ENCODE data around the gene CYB5RL.
A peak's percentile ranks its signal among the peaks of the same experiment; 100 is the strongest.

CYB5RL gene

DNA sequence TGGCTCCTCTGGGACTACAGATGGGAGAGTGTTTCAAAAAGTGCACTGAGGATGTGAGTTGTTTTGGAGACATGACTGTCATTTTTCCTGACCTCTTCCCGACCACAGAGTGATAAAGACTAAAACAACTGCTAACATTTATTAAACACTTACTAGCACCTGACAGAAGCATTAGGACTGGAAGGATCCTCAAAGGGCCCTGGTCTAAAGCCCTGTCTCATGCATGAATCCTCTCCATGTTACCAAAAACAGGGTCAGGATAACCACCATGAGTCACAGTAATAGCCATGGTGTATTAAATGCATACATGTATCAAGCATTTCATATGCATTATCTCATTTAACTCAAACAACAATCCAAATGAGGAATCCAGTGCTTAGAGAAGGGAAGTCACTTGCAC is 11.5 kb downstream of the CYB5RL start:
- no peaks in the 10 kb centered on the region for H3K4me1 ChIP-seq (ENCODE audit: control insufficient read depth, insufficient read depth, low read length, poor library complexity, severe bottlenecking)
- H3K36me3 ChIP-seq (ENCODE audit: control insufficient read depth, insufficient read depth, low read length), result no peaks in the 10 kb centered on the region
- no CpG with 5 or more reads among the region's 1 CpG for WGBS, 2 experiments (ENCODE audit: insufficient coverage in 2 of 2)
- H3K4me3 ChIP-seq (ENCODE audit: extremely low read depth, insufficient read depth, low read length, poor library complexity, severe bottlenecking), result no peak overlapping the region
- no peaks in the 10 kb centered on the region for H3K9me3 ChIP-seq (ENCODE audit: control insufficient read depth, low read length)
- H3K27ac ChIP-seq (ENCODE audit: low read depth, low read length, severe bottlenecking), result no peak overlapping the region

DNA sequence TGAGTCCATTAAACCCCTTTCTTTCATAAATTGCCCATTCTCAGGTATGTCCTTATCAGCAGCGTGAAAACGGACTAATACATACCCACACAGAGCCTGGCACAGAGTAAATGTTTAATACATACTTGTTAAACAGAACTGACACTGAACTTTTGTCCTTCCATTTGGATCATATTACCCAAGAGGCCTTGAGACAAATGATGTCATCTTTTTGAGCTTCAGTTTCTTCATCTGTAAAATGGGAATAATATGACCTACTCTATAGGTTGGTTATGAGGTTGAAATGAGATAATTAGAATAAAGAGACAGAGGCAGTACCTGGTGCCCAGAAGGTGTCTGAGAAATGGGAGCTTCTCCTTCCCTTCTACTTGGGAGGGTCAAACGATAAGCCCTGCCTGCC is 13.8 kb downstream of the CYB5RL start:
- H3K4me3 ChIP-seq (ENCODE audit: extremely low read depth, insufficient read depth, low read length, poor library complexity, severe bottlenecking), result no peak overlapping the region
- H3K36me3 ChIP-seq (ENCODE audit: control insufficient read depth, insufficient read depth, low read length), result no peaks in the 10 kb centered on the region
- no peak overlapping the region for H3K27ac ChIP-seq (ENCODE audit: low read depth, low read length, severe bottlenecking)
- 80 to 100% methylated on average over 1 to 3 of the region's 3 CpGs for WGBS, 2 experiments (ENCODE audit: insufficient coverage in 2 of 2)
- no peaks in the 10 kb centered on the region for H3K4me1 ChIP-seq (ENCODE audit: control insufficient read depth, insufficient read depth, low read length, poor library complexity, severe bottlenecking)
- H3K9me3 ChIP-seq (ENCODE audit: control insufficient read depth, low read length), result no peaks in the 10 kb centered on the region

- no peak overlapping the region for H3K27ac ChIP-seq (ENCODE audit: low read depth, low read length, severe bottlenecking)
- H3K4me1 ChIP-seq (ENCODE audit: control insufficient read depth, insufficient read depth, low read length, poor library complexity, severe bottlenecking), result no peaks in the 10 kb centered on the region
- no peak overlapping the region for H3K4me3 ChIP-seq (ENCODE audit: extremely low read depth, insufficient read depth, low read length, poor library complexity, severe bottlenecking)
- WGBS, 2 experiments (ENCODE audit: insufficient coverage in 2 of 2), result 80 to 82% methylated on average over 3 of the region's 5 CpGs
- H3K36me3 ChIP-seq (ENCODE audit: control insufficient read depth, insufficient read depth, low read length), result no peaks in the 10 kb centered on the region
- no peaks in the 10 kb centered on the region for H3K9me3 ChIP-seq (ENCODE audit: control insufficient read depth, low read length)
These were observed 19.0 kb downstream of the CYB5RL start for GRCh38 chr1:54180701-54181360.

GRCh38 chr1:54178296-54179070 is 21.3 kb downstream of the CYB5RL start:
- WGBS, 2 experiments (ENCODE audit: insufficient coverage in 2 of 2), result 83 to 96% methylated on average over 8 to 9 of the region's 9 CpGs
- Histone ChIP-seq H3K4me1 (ENCODE audit: control insufficient read depth, insufficient read depth, low read length, poor library complexity, severe bottlenecking) (no peaks in the 10 kb centered on the region), H3K36me3 (ENCODE audit: control insufficient read depth, insufficient read depth, low read length) (no peaks in the 10 kb centered on the region), H3K4me3 (ENCODE audit: extremely low read depth, insufficient read depth, low read length, poor library complexity, severe bottlenecking) (no peak overlapping the region), H3K9me3 (ENCODE audit: control insufficient read depth, low read length) (no peaks in the 10 kb centered on the region), H3K27ac (ENCODE audit: low read depth, low read length, severe bottlenecking) (no peak overlapping the region)

DNA sequence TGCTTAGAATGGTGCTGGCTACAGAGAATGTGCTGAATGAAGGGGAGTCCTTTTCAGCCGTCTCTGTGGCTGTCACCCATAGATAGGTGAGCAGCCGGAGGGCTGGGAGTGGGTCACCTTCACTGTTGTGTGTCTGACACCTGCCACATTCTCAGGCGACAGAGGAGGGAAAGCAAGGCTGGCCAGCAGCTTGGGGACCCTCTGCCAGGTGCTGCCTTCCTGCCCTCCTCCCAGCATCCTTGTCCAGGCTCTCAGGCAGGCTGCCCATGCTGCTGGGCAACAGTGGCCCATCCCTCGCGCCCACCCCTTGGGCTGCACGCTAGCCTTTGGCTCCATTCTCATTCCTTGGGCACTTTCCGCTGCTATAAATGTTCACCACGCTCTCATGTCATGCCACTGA is 22.1 kb downstream of the CYB5RL start:
- H3K4me1 ChIP-seq (ENCODE audit: control insufficient read depth, insufficient read depth, low read length, poor library complexity, severe bottlenecking), result peaks cover 5% of the 10 kb centered on the region
- H3K9me3 ChIP-seq (ENCODE audit: control insufficient read depth, low read length), result no peaks in the 10 kb centered on the region
- no peak overlapping the region for H3K4me3 ChIP-seq (ENCODE audit: extremely low read depth, insufficient read depth, low read length, poor library complexity, severe bottlenecking)
- WGBS, 2 experiments (ENCODE audit: insufficient coverage in 2 of 2), result 89 to 100% methylated on average over 2 to 8 of the region's 8 CpGs
- no peak overlapping the region for H3K27ac ChIP-seq (ENCODE audit: low read depth, low read length, severe bottlenecking)
- no peaks in the 10 kb centered on the region for H3K36me3 ChIP-seq (ENCODE audit: control insufficient read depth, insufficient read depth, low read length)

- WGBS, 2 experiments (ENCODE audit: insufficient coverage in 2 of 2), result 88 to 100% methylated on average over 5 to 6 of the region's 6 CpGs
- no peak overlapping the region for H3K4me3 ChIP-seq (ENCODE audit: extremely low read depth, insufficient read depth, low read length, poor library complexity, severe bottlenecking)
- no peak overlapping the region for H3K27ac ChIP-seq (ENCODE audit: low read depth, low read length, severe bottlenecking)
- H3K9me3 ChIP-seq (ENCODE audit: control insufficient read depth, low read length), result no peaks in the 10 kb centered on the region
- H3K4me1 ChIP-seq (ENCODE audit: control insufficient read depth, insufficient read depth, low read length, poor library complexity, severe bottlenecking), result peaks cover 12% of the 10 kb centered on the region
- H3K36me3 ChIP-seq (ENCODE audit: control insufficient read depth, insufficient read depth, low read length), result no peaks in the 10 kb centered on the region
These were observed 23.1 kb downstream of the CYB5RL start for GRCh38 chr1:54176621-54177327.

GRCh38 chr1:54174106-54174505 is 25.7 kb downstream of the CYB5RL start:
- 94 to 100% methylated on average over 2 to 3 of the region's 4 CpGs for WGBS, 2 experiments (ENCODE audit: insufficient coverage in 2 of 2)
- no peaks in the 10 kb centered on the region for H3K36me3 ChIP-seq (ENCODE audit: control insufficient read depth, insufficient read depth, low read length)
- no peak overlapping the region for H3K27ac ChIP-seq (ENCODE audit: low read depth, low read length, severe bottlenecking)

GRCh38 chr1:54173681-54174080 is 26.1 kb downstream of the CYB5RL start:
- Histone ChIP-seq H3K27ac (ENCODE audit: low read depth, low read length, severe bottlenecking) (no peak overlapping the region), H3K4me1 (ENCODE audit: control insufficient read depth, insufficient read depth, low read length, poor library complexity, severe bottlenecking) (peaks cover 12% of the 10 kb centered on the region), H3K9me3 (ENCODE audit: control insufficient read depth, low read length) (no peaks in the 10 kb centered on the region), H3K4me3 (ENCODE audit: extremely low read depth, insufficient read depth, low read length, poor library complexity, severe bottlenecking) (no peak overlapping the region), H3K36me3 (ENCODE audit: control insufficient read depth, insufficient read depth, low read length) (no peaks in the 10 kb centered on the region)
- WGBS, 2 experiments (ENCODE audit: insufficient coverage in 2 of 2), result 90 to 94% methylated on average over 5 to 7 of the region's 9 CpGs

More at GRCh38 chr1:54174106-54174505, 25.7 kb downstream of the CYB5RL start:
- no peaks in the 10 kb centered on the region for H3K9me3 ChIP-seq (ENCODE audit: control insufficient read depth, low read length)
- no peak overlapping the region for H3K4me3 ChIP-seq (ENCODE audit: extremely low read depth, insufficient read depth, low read length, poor library complexity, severe bottlenecking)
- H3K4me1 ChIP-seq (ENCODE audit: control insufficient read depth, insufficient read depth, low read length, poor library complexity, severe bottlenecking), result peaks cover 12% of the 10 kb centered on the region

DNA sequence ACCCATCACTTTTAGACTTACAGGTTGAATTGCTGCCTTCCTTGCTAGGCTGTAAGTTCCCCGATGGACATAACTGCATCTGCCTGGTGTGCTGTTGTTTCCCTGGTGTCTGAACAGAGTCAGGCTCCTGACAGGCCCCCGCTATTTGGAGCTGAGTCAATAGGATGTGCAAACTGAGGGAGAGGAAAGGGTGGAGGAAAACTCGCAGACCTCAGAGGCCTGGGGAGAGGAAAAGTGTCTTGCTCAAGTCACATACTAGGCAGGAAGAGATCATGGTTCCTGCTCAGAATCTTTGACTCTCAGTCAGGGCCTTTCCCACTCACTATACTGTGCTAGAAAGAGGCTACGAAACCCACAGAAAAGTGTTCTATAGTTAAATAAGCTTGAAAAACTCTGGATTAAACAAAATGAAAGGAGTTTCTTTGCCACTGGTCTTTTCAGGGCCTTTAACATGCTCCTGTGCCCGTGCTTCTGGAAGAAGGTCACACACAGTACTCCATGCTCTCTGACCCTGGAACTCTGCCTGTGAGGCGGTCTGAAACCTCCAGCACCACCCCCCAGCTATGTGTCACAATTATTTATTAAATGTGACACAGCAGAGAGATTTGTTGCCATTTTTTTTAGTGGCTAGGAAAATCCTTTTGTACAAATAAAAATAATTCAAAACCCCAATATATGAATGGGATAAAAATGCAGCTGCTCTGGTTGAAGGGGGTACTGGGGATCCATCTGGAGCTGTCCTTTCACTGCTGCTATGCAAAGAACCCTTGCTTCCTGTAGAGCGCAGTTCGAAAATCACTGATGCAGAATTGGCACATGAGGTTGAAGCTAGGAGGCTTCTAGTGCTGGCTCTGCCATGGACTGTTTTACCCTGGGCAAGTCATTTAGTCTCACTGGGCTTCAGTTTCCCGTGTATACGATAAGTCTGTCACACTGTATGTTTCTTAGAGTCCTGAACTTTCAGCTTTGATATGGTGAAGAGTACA is 26.9 kb downstream of the CYB5RL start:
- Histone ChIP-seq H3K27ac (ENCODE audit: low read depth, low read length, severe bottlenecking) (peak overlapping the region; percentile 78), H3K36me3 (ENCODE audit: control insufficient read depth, insufficient read depth, low read length) (no peaks in the 10 kb centered on the region), H3K4me3 (ENCODE audit: extremely low read depth, insufficient read depth, low read length, poor library complexity, severe bottlenecking) (no peak overlapping the region), H3K4me1 (ENCODE audit: control insufficient read depth, insufficient read depth, low read length, poor library complexity, severe bottlenecking) (peaks cover 12% of the 10 kb centered on the region), H3K9me3 (ENCODE audit: control insufficient read depth, low read length) (no peaks in the 10 kb centered on the region)
- 92 to 95% methylated on average over 3 to 4 of the region's 10 CpGs for WGBS, 2 experiments (ENCODE audit: insufficient coverage in 2 of 2)

- H3K4me1 ChIP-seq (ENCODE audit: control insufficient read depth, insufficient read depth, low read length, poor library complexity, severe bottlenecking), result peaks cover 16% of the 10 kb centered on the region
- H3K9me3 ChIP-seq (ENCODE audit: control insufficient read depth, low read length), result no peaks in the 10 kb centered on the region
- 93 to 98% methylated on average over 4 to 7 of the region's 8 CpGs for WGBS, 2 experiments (ENCODE audit: insufficient coverage in 2 of 2)
- no peak overlapping the region for H3K4me3 ChIP-seq (ENCODE audit: extremely low read depth, insufficient read depth, low read length, poor library complexity, severe bottlenecking)
- no peaks in the 10 kb centered on the region for H3K36me3 ChIP-seq (ENCODE audit: control insufficient read depth, insufficient read depth, low read length)
- no peak overlapping the region for H3K27ac ChIP-seq (ENCODE audit: low read depth, low read length, severe bottlenecking)
These were observed 28.2 kb downstream of the CYB5RL start for GRCh38 chr1:54171606-54172005.
